ENCODE results near the gene GRK5.

GRK5 gene

DNA sequence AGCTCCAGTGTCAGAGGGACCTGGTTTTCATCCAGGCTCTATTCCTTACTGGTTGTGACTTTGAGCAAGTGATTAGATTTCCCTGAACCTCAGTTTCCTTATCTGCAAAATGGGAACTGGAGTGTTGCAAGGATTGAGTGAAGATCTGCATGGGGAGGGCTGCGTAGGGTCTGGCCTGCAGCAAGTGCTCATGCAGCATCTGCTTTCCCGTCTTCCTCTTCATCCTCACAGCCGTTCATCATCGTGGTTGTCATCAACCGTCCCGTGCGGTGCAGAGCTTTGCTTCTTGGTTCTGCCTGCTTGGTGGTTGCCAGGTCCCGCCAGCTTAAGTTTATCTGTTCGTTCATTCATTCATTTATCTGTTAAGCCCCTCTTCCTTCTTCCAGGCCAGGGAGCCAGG is 135.0 kb downstream of the GRK5 start:
- no peak for DNase-seq (ENCODE audit: low spot score)

DNA sequence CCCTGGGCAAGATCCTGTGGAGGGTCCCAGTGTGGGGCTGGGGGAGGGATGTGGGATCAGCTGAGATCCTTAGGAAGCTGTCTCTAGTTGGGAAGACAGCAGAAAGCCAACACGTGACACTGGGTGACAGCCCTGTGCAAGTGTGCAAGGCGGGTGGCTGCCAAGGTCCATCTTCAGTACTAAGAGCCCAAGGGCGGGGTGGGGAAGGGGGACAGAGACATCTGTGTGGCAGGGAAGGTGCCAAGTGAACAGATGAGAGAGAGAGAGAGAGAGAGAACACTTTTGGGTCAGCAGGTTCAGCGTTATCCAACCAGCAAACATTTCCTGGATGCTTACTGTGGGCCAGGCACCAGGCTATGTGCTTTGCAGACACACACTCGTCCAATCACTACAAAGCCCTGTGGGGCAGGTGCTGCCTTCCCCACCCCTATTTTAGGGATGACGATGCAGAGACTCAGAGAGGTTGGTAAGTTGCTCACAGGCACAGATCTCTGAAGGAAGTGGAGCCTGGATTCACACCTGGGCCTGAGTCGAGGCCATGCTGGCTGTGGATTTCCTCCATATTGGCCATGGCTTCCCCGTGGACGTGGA is 135.7 kb downstream of the GRK5 start:
- DNase-seq (ENCODE audit: low spot score): no peak

GRCh38 chr10:119344381-119344780 is 137.0 kb downstream of the GRK5 start:
- DNase-seq (ENCODE audit: low spot score): no peak

- DNase-seq (ENCODE audit: low spot score): no peak
These were observed 138.9 kb downstream of the GRK5 start for GRCh38 chr10:119346095-119346832.

DNA sequence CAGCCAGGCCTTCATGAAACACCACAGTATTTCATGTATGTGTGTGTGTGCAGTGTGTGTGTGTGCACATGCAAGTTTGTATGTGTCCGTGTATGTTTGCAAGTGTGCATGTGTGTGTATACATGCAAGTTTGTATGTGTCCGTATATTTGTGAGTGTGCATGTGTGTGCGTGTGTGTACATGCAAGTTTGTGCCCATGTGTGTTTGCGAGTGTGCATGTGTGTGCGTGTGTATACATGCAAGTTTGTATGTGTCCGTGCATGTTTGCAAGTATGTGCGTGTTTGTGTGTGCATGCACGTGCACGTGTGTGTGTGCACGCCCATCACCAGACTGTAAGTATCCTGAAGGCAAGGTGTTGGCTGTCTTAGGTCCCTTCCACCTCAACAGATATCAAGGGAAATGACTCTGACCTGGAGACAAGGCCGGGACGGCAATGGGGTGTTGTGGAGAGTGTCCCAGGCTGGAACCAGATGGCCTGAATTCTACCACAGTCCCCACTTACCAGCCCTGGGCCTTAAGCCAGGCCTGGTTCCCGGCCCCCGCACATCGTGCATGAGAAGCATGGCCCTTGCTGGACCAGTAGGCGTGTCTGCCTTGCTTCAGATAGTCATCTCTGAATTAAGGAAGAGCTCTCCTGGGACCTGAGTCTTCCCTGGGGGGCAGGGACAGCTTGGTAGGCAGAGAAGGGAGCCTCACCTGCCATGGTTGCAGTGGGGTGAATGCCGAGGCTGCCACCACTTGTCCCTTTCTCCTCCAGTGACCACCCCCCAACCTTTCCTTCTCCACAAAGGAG is 140.0 kb downstream of the GRK5 start:
- DNase-seq (ENCODE audit: low spot score): no peak

DNA sequence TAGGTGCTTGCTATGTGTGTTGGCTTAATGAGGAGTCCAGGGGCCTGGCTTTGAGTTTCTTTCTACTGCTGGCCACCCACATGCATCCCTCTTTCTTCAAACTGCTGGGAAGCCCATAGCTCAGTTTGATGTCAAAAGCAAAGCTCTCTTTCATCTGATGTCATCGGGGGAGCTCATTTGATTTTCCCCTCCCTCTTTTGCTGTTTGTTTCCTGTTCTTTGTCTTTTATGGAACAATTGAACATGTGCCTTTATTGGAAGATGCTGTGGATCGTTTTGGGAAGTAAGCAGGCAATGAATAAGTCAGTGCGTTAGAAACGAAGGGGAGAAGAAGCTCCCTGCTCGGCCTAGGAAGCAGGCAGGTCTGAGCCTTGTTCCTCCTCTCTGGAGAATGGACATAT is 140.7 kb downstream of the GRK5 start:
- no peak for DNase-seq (ENCODE audit: low spot score)

GRCh38 chr10:119348516-119349240 is 141.3 kb downstream of the GRK5 start:
- no peak for DNase-seq (ENCODE audit: low spot score)

GRCh38 chr10:119349341-119349740 is 142.0 kb downstream of the GRK5 start:
- DNase-seq (ENCODE audit: low spot score): no peak

GRCh38 chr10:119349937-119350501 is 142.6 kb downstream of the GRK5 start:
- DNase-seq (ENCODE audit: low spot score): no peak

- DNase-seq (ENCODE audit: low spot score): no peak
These were observed 143.2 kb downstream of the GRK5 start for GRCh38 chr10:119350502-119351097.

DNA sequence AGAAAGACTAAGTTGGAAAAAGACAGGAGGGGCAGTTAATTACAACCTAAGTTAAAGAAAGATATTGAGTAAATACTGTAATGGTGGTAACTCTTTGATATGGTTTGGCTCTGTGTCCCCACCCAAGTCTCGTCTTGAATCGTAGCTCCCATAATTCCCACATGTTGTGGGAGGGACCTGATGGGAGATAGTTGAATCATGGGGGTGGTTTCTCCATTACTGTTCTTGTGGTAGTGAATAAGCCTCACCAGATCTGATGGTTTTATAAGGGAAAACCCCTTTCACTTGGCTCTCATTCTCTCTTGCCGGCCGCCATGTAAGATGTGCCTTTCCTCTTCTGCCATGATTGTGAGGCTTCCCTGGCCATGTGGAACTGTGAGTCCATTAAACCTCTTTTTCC is 143.8 kb downstream of the GRK5 start:
- DNase-seq (ENCODE audit: low spot score): no peak

- DNase-seq (ENCODE audit: low spot score): no peak
These were observed 144.7 kb downstream of the GRK5 start for GRCh38 chr10:119352042-119352441.

GRCh38 chr10:119352807-119353206 is 145.4 kb downstream of the GRK5 start:
- no peak for DNase-seq (ENCODE audit: low spot score)

DNA sequence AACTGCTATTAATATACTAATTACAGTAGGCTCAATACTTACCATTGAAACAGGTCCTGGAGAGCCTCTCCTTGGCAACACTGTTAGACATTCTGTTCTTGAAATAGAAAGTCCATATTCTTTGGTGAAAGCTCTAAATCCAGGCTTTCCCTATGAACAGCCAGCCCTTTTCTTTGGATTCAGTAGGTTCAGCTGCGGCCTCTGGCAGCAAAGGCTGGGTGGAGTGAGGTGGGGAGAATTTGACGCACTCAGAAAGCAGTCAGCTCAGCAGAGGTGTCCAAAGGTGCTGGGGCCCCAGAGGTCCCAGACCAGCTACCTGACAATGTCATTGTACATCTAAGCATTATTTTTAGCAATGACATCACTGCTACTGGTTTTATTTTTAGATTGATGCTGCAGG is 146.1 kb downstream of the GRK5 start:
- DNase-seq (ENCODE audit: low spot score): no peak

DNA sequence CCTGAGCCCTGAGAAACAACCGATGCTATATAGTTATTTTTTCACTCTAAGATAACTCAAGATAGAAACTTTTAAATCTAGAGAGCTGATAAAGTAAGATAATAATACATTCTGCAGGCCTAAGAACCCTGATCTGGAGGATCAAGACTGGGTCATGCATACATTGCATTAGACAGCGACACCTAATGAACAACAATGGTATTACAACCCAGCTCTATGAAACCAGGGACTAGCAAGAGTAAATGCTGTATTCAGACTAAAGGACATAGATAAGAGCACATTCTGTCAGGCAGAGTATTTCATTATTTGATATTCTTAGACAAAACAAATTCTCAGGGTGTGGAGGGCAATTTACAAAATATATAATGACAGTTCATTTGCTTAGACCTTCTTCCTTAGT is 148.6 kb downstream of the GRK5 start:
- no peak for DNase-seq (ENCODE audit: low spot score)

GRCh38 chr10:119357412-119358151 is 150.2 kb downstream of the GRK5 start:
- no peak for DNase-seq (ENCODE audit: low spot score)

DNA sequence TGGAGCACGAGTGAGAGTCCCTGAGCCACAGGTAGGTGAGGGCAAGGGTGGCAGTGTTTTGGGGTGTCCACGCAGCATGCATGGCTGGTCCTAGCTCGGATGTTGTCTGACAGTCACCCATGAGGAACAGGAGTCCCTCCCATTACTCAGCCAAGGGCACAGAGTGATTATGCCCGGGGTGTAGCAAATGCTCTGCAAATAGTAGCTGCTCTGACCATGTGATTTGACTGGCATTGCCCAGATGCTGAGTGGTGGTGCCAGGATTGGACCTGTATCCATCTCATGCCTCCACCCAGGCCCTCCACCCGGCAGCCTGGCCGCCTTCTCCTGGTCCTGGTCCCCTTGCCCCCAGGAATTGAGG is 150.8 kb downstream of the GRK5 start:
- DNase-seq (ENCODE audit: low spot score): no peak

GRCh38 chr10:119358567-119358966 is 151.2 kb downstream of the GRK5 start:
- DNase-seq (ENCODE audit: low spot score): no peak

DNA sequence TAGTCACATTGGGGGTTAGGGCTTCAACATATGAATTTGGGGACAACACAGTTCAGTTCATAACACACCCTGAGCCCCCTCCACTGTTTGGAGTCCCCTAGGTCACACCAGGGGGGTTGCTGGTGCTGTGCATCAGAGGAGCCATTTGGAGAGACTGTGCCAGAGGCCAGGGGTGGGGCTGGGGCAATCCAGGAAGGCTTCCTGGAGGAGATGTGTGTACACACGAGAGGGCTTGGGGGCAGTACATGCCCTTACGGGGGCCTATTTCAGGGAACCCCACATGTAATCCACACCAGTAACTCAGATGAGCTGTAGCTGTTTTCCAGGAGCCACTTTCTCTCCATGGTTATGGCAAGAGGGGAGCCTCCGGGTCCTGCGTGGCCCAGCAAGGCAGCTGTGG is 151.7 kb downstream of the GRK5 start:
- no peak for DNase-seq (ENCODE audit: low spot score)

GRCh38 chr10:119360181-119360921 is 153.0 kb downstream of the GRK5 start:
- DNase-seq (ENCODE audit: low spot score): no peak
